Retinal pigment epithelial cell (primary cell): ENCODE measurements around the gene MAS1L.

Source experiments
- DNase-seq: peaks from one replicate; pipeline ENCODE4 v3.0.0-alpha.2; 2010; ENCODE audit warnings: low read depth
- H3K4me3 ChIP-seq: 2 replicates; pipeline ENCODE4 v1.5.1; 2011; ENCODE audit warnings: mild to moderate bottlenecking, low read length, control low read depth, moderate library complexity
- CTCF ChIP-seq: conservative IDR thresholded peaks from 2 replicates; pipeline ENCODE4 v1.5.1; 2011; ENCODE audit warnings: low read depth, low read length, control low read depth, inconsistent platforms

Gene MAS1L

GRCh38 chr6:29521006-29521680 lies 33.4 kb upstream of the MAS1L start:
- DNase-seq = no peak
- H3K4me3 ChIP-seq = no peak overlapping the region
- TF ChIP-seq CTCF = no peak

DNA sequence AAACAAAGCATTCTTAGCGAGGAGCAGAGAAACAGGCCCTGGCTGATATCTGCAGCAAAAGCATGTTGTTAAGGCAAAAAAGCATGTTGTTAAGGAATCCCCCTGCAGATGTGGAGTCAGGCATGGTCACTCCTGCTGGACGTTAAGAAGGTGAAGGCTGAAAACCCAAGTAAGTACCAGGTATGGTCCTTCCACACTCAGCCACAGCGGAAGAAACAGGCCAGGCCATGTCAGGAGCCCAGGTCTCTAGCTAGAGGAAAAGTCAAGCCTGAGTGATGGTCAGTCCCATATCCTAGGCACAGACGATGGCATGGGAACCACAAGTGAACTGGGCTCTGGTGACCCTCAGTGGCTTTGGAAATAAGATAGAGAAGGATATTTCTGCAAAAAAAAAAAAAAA lies 32.5 kb upstream of the MAS1L start:
- DNase-seq = no peak
- no peak overlapping the region for H3K4me3 ChIP-seq
- TF ChIP-seq CTCF = no peak

DNA sequence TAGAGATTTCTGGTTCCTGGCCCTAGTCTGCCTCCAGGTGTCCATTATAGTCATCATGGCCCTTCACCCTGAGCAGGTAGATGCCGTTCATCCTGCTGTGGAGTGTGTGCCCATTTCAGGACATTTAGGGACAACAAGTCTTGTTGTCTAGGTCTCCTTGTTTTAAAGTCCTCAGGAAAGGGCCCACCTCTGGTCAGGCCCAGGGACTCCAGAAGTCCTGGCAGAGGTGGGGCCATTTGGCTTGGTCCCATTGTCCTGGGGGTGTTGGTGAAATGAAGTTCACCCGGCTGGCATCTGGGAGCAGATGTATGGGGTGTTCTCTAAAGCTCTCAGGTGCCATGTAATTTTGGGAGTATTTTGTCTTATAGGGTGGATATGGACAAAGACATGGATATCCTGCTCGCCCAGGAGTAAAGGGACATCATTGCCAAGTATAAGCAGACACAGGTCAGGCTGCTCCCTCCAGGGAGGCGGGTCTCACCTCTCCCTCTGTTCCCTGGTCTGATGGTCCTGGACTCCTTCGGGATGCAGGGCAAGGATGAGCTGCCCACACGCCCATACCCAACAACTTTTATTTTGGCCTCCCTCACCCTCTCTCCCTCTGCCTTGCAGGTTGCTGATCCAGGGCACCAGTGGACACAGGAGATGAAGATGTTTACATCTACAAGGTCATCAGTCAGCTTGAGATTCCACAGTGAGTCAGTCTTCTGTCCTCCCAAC lies 31.7 kb upstream of the MAS1L start:
- no peak for DNase-seq
- no peak overlapping the region for H3K4me3 ChIP-seq
- TF ChIP-seq CTCF = no peak

DNA sequence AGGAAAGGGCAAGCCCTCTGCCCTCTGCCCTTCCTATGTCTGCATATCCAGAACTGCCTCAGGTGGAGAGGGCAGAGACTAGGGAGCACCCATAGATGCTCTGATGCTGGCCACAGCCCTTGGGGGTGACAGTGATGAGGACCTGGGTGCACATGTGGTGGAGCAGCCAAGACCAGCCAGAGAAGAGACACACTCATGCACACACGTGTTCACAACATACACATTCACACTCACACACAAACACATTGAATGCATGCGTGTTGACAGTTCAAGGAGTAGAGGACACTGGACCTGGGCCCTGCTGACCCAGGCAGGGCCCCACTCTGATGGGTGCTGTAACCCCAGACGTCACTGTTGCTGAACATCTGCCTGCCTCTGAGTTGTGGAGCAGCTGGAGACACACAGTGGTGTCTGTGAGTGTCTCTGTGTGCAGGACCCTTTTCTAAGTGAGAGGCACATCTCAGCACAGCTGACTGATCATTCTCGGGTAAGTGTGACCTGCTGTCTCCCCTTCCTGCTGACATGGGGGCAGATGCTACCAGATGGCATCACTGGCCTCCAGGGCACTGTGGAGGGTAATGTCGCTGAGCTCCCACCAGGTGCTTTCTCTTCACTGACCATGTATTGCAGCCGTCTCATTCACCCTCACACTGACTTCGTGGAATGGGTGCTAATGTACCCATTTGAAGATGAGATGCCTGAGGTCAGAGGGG lies 30.1 kb upstream of the MAS1L start:
- no peak for DNase-seq
- H3K4me3 ChIP-seq = no peak overlapping the region
- no peak for TF ChIP-seq CTCF

DNA sequence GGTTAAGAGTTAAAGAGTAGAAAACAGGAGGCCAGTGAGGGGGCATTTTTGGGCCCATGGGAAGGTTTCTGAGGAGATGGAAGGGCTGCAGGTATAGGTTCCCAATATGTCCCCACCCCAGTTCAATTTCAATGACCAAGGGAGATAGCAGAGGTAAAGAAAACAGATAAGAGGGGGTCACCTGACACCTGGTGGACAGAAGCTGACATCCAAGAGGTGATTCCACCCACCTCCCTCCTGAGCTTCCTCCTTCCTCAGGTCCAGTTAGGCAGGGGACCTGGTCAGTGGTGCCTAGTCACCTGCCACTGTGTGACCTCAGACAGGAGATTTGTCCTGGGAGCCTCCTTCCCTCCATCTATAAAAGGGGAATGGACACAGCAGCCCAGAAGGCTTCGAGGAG lies 29.5 kb upstream of the MAS1L start:
- no peak for TF ChIP-seq CTCF
- H3K4me3 ChIP-seq = no peak overlapping the region
- no peak for DNase-seq

- DNase-seq = no peak
- no peak overlapping the region for H3K4me3 ChIP-seq
- TF ChIP-seq CTCF = no peak
Measured at GRCh38 chr6:29516108-29516507, 28.4 kb upstream of the MAS1L start.

DNA sequence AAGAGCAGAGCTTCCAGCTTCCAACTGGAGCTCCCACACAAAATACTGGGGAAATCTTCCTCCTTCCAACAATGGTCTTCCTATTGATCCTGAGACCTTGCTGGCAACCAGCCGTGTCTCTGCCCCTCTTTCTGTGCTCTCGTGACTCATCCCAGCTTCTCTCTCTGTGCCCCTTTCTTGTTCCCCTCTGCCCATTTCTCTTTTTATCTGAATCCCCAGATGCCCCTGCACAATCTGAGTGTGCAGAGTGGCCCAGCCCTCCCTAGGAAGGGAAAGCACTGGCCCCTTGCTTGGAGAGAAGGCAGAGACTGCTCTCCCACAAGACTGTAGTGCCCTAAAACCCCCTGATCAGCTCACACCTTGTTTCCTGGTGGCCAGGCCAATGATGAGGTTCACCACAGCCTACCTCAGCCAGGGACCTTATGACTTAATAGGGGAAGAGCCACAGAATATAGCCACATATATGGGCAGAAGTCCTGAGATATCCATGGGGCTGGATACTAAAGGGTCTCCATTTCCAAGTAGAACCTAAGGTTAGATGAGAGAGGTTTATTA lies 23.1 kb upstream of the MAS1L start:
- DNase-seq = no peak
- TF ChIP-seq CTCF = no peak
- no peak overlapping the region for H3K4me3 ChIP-seq
